GM18873 (cell line): ENCODE results near the gene FARP2.
A peak's percentile ranks its signal among the peaks of the same experiment; 100 is the strongest.
"Not testable (repeated sequence)": the region's sequence is repeated elsewhere in the genome, so short reads cannot be mapped to it uniquely, and the experiment has no call there.

ENCODE experiments used
- ATAC-seq: cut with Tn5 transposase; IDR thresholded peaks from one replicate; pipeline ENCODE4 v1.9.1; 2021; ENCODE audit warnings: mild to moderate bottlenecking, moderate library complexity, moderate number of reproducible peaks; ENCODE audit not compliant: unreplicated experiment, low FRiP score

The FARP2 gene

GRCh38 chr2:241399941-241400922 lies 44.1 kb downstream of the FARP2 start:
- no peak for ATAC-seq

DNA sequence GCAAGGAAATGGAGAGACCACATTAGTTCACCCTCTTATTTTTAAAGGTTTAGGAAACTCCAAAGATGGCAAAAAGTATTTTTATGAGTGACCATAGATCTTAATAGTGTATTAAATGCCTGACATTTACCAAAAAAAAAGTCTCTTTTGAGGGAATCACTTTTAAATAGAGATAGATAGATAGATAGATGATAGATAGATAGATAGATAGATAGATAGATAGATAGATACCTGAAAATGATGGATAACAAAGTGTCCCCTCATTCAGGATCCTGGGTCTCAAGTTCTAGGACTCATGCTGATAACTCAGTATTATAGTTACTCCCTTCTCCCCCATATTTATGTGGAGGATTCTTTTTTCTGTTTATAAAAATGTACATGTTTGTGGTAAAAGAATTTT lies 52.8 kb downstream of the FARP2 start:
- no peak for ATAC-seq

DNA sequence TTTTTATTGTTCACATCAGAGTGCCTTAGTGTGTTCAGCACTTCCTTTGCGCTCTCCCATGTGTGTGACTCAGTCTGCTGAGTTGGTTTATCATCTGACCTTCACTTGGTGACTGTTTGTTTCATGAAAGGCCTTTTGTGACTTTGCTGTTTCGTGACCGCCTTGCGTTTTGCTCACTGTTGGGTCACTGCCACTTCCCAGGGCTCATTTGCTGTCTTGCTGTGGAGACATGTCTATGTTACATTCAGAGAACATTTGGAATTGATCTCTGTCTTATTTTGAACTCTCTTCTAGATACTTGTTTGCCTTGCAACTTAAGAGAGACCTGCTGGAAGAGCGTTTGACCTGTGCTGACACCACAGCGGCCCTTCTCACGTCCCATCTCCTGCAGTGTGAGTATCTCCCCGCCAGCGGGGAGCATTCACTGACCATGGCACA lies 54.7 kb downstream of the FARP2 start:
- no peak for ATAC-seq

GRCh38 chr2:241412144-241412543 lies 56.1 kb downstream of the FARP2 start:
- no peak for ATAC-seq

GRCh38 chr2:241413501-241413900 lies 57.4 kb downstream of the FARP2 start:
- not testable (repeated sequence) for ATAC-seq

- no peak for ATAC-seq
Observed at GRCh38 chr2:241413929-241414580, 58.0 kb downstream of the FARP2 start.

DNA sequence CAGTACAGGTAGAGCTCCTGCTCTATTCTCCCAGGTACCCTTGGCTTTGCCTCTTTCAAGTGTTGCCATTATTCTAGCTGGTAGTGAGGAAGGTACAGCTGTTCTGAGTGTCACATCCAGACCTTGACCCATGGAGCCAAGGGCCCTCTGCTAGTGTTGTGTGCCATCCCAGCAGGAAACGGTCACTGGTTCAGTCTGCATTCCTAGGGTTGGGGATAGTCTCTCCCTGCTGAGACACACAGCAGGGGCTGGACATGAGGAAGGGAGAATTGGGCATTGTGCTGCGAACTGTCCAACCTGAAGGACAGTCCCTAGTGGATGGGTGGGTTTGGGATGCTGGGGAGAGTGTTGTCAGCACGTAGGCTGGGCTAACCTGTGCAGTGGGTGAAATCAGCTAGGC lies 59.1 kb downstream of the FARP2 start:
- no peak for ATAC-seq

DNA sequence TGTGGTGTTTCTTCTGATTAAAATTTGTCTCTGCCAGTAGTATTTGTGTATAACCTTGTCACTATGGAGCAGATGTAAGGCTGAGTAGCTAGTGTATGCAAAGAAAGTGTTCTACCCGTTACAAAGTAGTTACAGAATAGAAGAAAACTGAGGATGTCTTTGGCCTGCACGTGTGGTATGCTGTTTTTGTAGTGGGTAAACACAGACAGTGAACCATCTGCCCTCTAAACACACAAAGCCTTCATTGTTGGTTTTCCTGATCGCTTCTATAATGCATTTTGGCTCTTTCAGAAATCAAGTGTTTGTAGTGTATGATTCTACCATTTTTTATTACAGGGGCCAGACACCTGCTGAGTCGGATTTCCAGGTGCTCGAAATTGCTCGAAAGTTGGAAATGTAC lies 61.5 kb downstream of the FARP2 start:
- no peak for ATAC-seq

DNA sequence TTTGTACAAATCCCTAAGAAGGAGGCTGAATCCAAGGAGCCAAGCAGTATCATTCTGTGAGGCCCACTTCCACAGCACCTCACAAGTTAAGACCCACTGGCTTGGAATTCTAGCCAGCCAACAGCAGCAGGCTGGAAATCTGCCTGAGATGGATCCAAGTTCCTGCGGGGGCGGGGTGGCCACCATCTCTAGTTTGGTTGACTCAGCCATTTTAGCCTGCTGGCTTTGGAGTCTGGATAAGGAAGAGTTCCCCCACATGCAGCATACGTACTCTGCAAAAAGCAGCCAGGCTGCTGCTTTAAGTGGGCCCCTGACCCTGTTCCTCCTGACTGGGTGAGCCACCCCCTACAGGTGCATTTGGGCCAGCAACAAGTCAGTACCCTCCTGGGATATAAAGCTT lies 65.2 kb downstream of the FARP2 start:
- ATAC-seq, result no peak

- ATAC-seq, result not testable (repeated sequence)
Observed at GRCh38 chr2:241421942-241422341, 65.9 kb downstream of the FARP2 start.

DNA sequence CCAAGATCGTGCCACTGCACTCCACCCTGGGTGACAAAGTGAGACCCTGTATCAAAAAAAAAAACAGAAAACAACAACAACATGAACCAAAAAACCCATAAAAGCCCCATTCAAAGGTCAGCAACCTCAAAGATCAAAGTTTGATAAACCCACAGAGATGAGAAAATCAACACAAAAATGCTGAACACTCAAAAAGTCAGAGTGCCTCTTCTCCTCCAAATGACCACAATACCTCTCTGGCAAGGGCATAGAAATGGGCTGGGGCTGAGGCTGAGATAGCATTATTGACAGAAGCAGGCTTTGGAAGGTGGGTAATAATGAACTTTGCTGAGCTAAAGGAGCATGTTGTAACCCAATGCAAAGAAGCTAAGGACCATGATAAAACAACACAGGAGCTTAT lies 66.3 kb downstream of the FARP2 start:
- no peak for ATAC-seq

DNA sequence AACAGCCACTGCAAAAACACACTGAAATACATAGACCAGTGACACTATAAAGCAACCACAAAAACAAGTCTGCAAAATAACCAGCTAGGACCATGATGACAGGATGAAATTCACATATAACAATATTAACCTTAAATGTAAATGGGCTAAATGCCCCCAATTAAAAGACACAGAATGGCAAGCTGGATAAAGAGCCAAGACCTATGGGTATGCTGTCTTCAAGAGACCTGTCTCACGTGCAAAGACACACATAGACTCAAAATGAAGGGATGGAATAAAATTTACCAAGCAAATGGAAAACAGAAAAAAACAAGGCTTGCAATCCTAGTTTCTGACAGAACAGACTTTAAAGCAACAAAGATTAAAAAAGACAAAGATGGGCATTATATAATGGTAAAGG lies 67.4 kb downstream of the FARP2 start:
- not testable (repeated sequence) for ATAC-seq

GRCh38 chr2:241425368-241425767 lies 69.3 kb downstream of the FARP2 start:
- no peak for ATAC-seq

DNA sequence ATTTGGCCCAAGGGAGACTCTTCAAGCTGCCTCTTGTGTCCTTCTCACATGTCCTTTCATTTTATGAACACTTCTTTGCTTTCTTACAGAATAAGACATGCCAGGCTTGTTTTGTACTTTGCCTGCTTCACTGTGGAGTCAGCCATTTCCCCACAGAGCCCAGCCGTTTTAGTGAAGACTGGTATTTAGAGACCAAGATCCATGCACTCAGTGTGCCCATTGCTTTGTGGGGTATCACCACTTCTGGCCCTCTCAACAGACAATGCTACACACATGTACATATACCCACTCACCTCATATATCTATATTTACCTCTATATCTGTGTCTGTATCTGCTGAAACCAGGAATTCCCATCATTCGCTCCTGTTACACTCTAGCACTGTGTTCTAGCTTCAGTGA lies 74.1 kb downstream of the FARP2 start:
- ATAC-seq, result no peak

DNA sequence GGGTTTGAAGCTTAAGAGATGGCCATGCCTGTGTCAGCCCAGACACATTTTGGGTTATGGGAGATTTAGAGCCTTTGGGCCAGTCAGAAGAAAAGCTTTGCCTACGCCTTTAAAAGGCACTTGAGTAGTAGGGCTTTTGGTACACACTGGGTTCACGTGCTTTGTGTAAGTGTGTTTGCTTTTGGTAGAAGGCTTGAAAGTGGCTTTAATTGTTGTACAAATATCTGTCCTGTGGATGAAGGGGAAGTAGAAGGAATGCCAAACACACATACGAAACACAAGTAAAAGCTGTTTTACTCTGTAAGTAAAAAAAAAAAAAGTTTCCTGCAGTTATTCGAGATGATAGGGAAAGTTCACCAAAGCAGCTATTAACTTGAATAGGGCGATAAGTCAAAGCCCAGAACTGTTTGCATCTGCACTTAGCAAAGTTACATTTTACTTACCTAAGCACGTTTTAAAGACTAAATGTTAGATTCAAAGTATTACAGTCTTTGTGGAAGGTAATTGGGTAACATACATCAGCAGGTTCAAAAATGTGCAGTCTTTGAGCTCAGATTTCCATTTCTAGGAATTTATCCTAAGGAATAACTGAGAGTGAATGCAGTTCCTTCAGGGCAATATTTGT lies 76.9 kb downstream of the FARP2 start:
- no peak for ATAC-seq

DNA sequence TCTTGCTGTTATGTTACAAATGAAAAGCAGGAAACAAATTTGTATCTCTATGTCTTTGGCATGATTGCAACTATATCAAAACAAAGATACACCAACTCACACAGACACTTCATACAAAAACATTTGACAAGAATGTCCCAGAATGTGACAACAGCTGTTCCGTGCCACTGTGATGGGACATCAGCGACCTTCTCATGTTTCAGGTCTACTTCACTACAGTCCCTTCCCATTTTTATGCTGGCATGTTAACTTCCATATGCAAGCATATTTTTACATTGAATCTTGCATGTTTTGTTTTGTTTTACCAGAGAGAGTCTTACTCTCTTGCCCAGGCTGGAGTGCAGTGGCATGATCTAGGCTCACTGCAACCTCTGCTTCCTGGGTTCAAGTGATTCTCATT lies 81.1 kb downstream of the FARP2 start:
- no peak for ATAC-seq

DNA sequence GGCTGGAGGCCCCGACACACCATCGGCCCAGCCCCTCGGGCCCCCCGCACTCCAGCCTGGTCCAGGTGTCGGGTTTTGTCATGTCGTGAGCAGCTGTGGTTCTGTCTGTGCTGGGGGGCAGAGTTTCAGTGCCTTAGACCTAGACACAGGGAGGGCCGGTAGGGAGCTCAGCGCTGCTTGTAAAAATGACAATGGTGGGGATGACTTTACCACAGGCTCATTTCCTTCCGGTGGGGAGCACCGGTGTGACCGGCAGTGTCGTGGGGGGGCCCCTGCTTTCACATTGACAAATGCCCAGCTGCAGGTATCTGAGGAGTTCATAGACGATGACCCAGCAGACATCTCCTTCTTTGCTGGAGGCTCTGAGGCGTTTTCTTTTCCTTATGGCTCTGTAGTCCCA lies 85.4 kb downstream of the FARP2 start:
- no peak for ATAC-seq

GRCh38 chr2:241443486-241444223 lies 87.6 kb downstream of the FARP2 start:
- ATAC-seq, result peak; percentile 43

DNA sequence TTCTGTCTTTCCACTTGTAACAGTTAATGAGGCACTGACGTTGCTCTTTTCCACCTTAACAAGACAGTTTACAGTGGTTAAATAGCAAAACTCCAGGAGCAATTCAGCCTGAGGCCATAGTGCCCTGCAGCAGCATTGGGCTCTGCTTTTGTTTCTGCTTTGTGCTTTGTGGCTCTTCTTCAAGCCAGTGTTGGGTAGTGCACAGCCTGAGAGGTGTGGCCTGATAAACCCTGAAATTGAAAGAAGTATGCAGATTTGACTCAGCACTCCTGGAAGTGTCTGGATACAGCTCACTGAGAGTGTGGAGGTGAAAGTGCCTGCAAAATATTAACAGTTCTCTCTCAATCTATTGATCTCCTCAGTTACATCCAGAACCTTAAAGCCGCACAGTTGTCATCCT lies 89.3 kb downstream of the FARP2 start:
- no peak for ATAC-seq

DNA sequence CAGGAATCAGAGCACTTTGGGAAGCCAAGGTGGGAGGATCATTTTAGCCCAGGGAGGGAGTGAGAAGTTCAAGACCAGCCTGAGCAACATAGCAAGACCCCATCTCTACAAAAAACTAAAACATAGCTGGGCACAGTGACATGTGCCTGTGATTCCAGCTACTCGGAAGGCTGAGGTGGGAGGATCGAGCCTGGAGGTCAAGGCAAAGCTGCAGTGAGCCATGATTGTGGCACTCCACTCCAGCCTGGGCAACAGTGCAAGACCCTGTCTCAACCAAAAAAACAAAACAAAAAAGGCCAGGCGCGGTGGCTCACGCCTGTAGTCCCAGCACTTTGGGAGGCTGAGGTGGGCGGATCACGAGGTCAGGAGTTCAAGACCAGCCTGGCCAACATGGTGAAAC lies 94.0 kb downstream of the FARP2 start:
- ATAC-seq, result not testable (repeated sequence)
